Keratinocyte (primary cell): ENCODE data around the gene ELANE. TPM values are rescaled to one million over a fixed set of nuclear protein-coding genes. Genes with fewer than 3 reads are reported as not detected.

Experiments
- DNase-seq: peaks from one replicate; pipeline ENCODE4 v3.0.0-alpha.2; 2011; ENCODE audit warnings: low read depth, missing footprints, low spot score
- FAIRE-seq: peaks from 2 replicates; lab custom pipeline; 2011; peaks lifted over from hg19 to GRCh38; lab: Jason Lieb, UNC
- H2AFZ ChIP-seq: 2 replicates; pipeline ENCODE4 v1.6.0; 2012; ENCODE audit warnings: low read length, control low read depth, inconsistent platforms; ENCODE audit not compliant: control insufficient read depth
- H3K27ac ChIP-seq: 2 replicates; pipeline ENCODE4 v1.5.1; 2011; ENCODE audit warnings: low read length; ENCODE audit not compliant: control insufficient read depth, insufficient read depth
- H3K27me3 ChIP-seq: 3 replicates; pipeline ENCODE4 v1.6.0; 2011; ENCODE audit warnings: low read length; ENCODE audit not compliant: control insufficient read depth, insufficient read depth; ENCODE audit errors: extremely low read depth
- H3K36me3 ChIP-seq, 2 experiments: 2 replicates in 1 of 2; 3 replicates in 1 of 2; pipeline ENCODE4 v1.5.1; 2011; ENCODE audit warnings: low read length in 2 of 2, mild to moderate bottlenecking in 1 of 2; ENCODE audit not compliant: control insufficient read depth in 2 of 2, insufficient read depth in 2 of 2; ENCODE audit errors: extremely low read depth in 1 of 2
- H3K4me1 ChIP-seq: 3 replicates; pipeline ENCODE4 v1.5.1; 2011; ENCODE audit warnings: low read length; ENCODE audit not compliant: control insufficient read depth, insufficient read depth; ENCODE audit errors: extremely low read depth
- H3K4me2 ChIP-seq: 3 replicates; pipeline ENCODE4 v1.6.0; 2011; ENCODE audit warnings: low read depth, low read length; ENCODE audit not compliant: control insufficient read depth, insufficient read depth; ENCODE audit errors: extremely low read depth
- H3K4me3 ChIP-seq, 3 experiments: fragments of 200-600 bp in 1 of 3; sonication (generic) in 1 of 3; 2 replicates in 2 of 3; 3 replicates in 1 of 3; pipeline ENCODE4 v1.5.1; 2011 to 2016; ENCODE audit warnings: low read length in 3 of 3, mild to moderate bottlenecking in 3 of 3, control low read depth in 2 of 3, inconsistent platforms in 1 of 3, low read depth in 1 of 3, mixed read lengths in 1 of 3, mixed run types in 1 of 3, moderate library complexity in 1 of 3; ENCODE audit not compliant: control insufficient read depth in 2 of 3, insufficient read depth in 2 of 3; ENCODE audit errors: extremely low read depth in 1 of 3
- H3K79me2 ChIP-seq: 2 replicates; pipeline ENCODE4 v1.6.0; 2012; ENCODE audit warnings: low read length; ENCODE audit not compliant: control insufficient read depth, insufficient read depth
- H3K9ac ChIP-seq: 3 replicates; pipeline ENCODE4 v1.6.0; 2011; ENCODE audit warnings: low read length; ENCODE audit not compliant: control insufficient read depth, insufficient read depth; ENCODE audit errors: extremely low read depth
- H3K9me1 ChIP-seq: 3 replicates; pipeline ENCODE4 v1.6.0; 2011; ENCODE audit warnings: low read length; ENCODE audit not compliant: control insufficient read depth, insufficient read depth; ENCODE audit errors: extremely low read depth
- H3K9me3 ChIP-seq: 2 replicates; pipeline ENCODE4 v1.5.1; 2012; ENCODE audit warnings: low read depth, low read length; ENCODE audit not compliant: control insufficient read depth
- H4K20me1 ChIP-seq: 3 replicates; pipeline ENCODE4 v1.6.0; 2011; ENCODE audit warnings: low read length; ENCODE audit not compliant: control insufficient read depth, insufficient read depth; ENCODE audit errors: extremely low read depth
- CTCF ChIP-seq, 3 experiments: IDR thresholded peaks in 1 of 3; conservative IDR thresholded peaks in 1 of 3; optimal IDR thresholded peaks in 1 of 3; 2 replicates in 2 of 3; 3 replicates in 1 of 3; pipeline versions ENCODE3 to v1.5.1; 2011; ENCODE audit warnings: low read length in 3 of 3, mild to moderate bottlenecking in 3 of 3, moderate library complexity in 2 of 3, control low read depth in 1 of 3, inconsistent platforms in 1 of 3; ENCODE audit not compliant: insufficient read depth in 2 of 3; ENCODE audit errors: extremely low read depth in 1 of 3
- EZH2 ChIP-seq: IDR thresholded peaks from one replicate; pipeline ENCODE4 v1.6.1; 2012; ENCODE audit warnings: inconsistent platforms, mild to moderate bottlenecking, low read length, moderate library complexity
- dilution Hi-C: fragments of 300-500 bp; cut with MboI; formaldehyde crosslinking; loops from one replicate; pipeline ENCODE4 v1.7.0; 2020; ENCODE audit warnings: low sequenced_read_pairs; ENCODE audit not compliant: extremely low pct_ligation_motif_present
- polyA plus RNA-seq, 5 experiments: library from polyadenylated mRNA; depleted of rRNA in 3 of 5; stranded (reverse) in 3 of 5; stranded (forward) in 1 of 5; unstranded in 1 of 5; fragments of >200 nt; gene quantifications; 1 replicate in 1 of 5; 2 replicates in 3 of 5; 3 replicates in 1 of 5; pipeline versions ENCODE4 v1.2.1 to v1.2.3, GENCODE V29; 2011 to 2012; ENCODE audit warnings: missing spikeins in 2 of 5, low read depth in 1 of 5, low replicate concordance in 1 of 5

The ELANE gene
- polyA plus RNA-seq, 1 donor (not counting 4 experiments of a cell fraction or from before 2014, with no cell fraction given) = not detected

- H3K4me3 ChIP-seq = peak overlapping the region in 1 of 3 experiments; percentile 18
- no peak overlapping the region for H2AFZ ChIP-seq
- H4K20me1 ChIP-seq = no peaks in the 10 kb centered on the region
- FAIRE-seq (no peak), DNase-seq (peak; percentile 69)
- no peaks in the 10 kb centered on the region for H3K9me1 ChIP-seq
- H3K4me1 ChIP-seq = peaks cover 25% of the 10 kb centered on the region
- TF ChIP-seq EZH2 = no peak
- no peak for TF ChIP-seq CTCF (optimal IDR thresholded peaks at IDR 0.05 in 1 of 3, IDR thresholded peaks at IDR 0.05 in 1 of 3, conservative IDR thresholded peaks at IDR 0.05 in 1 of 3; ENCODE audit: extremely low read depth in 1 of 3, insufficient read depth in 2 of 3, low read length in 3 of 3)
- H3K4me2 ChIP-seq = peak overlapping the region; percentile 54
- peak overlapping the region; percentile 66 for H3K27ac ChIP-seq
- peak overlapping the region; percentile 34 for H3K9ac ChIP-seq
- no peaks in the 10 kb centered on the region for H3K27me3 ChIP-seq
- peaks cover 18 to 32% of the 10 kb centered on the region in 2 experiments for H3K36me3 ChIP-seq
- no peaks in the 10 kb centered on the region for H3K9me3 ChIP-seq
- dilution Hi-C loops = no loop called here
- no peaks in the 10 kb centered on the region for H3K79me2 ChIP-seq
Measured at GRCh38 chr19:872266-872951, 20.3 kb downstream of the ELANE start.

DNA sequence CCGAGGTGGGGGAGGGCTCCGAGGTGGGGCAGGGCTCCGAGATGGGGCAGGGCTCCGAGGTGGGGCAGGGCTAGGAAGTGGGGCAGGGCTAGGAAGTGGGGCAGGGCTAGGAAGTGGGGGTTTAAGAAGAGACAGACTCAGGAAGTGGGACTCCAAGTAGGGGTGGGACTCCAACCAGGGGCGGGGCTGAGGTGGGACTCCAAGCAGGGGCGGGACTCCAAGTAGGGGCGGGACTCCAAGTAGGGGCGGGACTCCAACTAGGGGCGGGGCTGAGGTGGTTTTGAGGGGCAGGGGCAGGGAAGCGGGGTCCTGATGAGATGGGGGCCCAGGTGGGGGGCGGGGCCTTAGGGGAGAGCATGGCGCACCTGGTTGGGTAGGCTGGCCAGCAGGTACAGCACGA lies 21.0 kb downstream of the ELANE start:
- TF ChIP-seq CTCF (optimal IDR thresholded peaks at IDR 0.05 in 1 of 3, IDR thresholded peaks at IDR 0.05 in 1 of 3, conservative IDR thresholded peaks at IDR 0.05 in 1 of 3; ENCODE audit: extremely low read depth in 1 of 3, insufficient read depth in 2 of 3, low read length in 3 of 3) (no peak), EZH2 (no peak)
- H2AFZ ChIP-seq = no peak overlapping the region
- H3K4me2 ChIP-seq = no peak overlapping the region
- H3K9me3 ChIP-seq = no peaks in the 10 kb centered on the region
- dilution Hi-C loops = no loop called here
- peaks cover 25% of the 10 kb centered on the region for H3K4me1 ChIP-seq
- no peaks in the 10 kb centered on the region for H3K27me3 ChIP-seq
- H3K4me3 ChIP-seq = no peak overlapping the region
- H4K20me1 ChIP-seq = no peaks in the 10 kb centered on the region
- no peak overlapping the region for H3K27ac ChIP-seq
- FAIRE-seq (no peak), DNase-seq (peak; percentile 86)
- no peaks in the 10 kb centered on the region for H3K79me2 ChIP-seq
- no peaks in the 10 kb centered on the region for H3K9me1 ChIP-seq
- H3K36me3 ChIP-seq = peaks cover 15 to 30% of the 10 kb centered on the region in 2 experiments
- no peak overlapping the region for H3K9ac ChIP-seq
